ENCODE data around the gene NFATC2IP. TPM values are rescaled to one million over a fixed set of nuclear protein-coding genes. Genes with fewer than 3 reads are reported as not detected.

The NFATC2IP gene
- total and polyA plus RNA-seq, 9 of the 15 experiments (the other 6 are each of a cell fraction or from before 2014, with no cell fraction given): 15.6 to 106 (median 46.9) TPM

GRCh38 chr16:29007730-29008593 lies 57.2 kb downstream of the NFATC2IP start (continued):
- TF ChIP-seq REST (IDR thresholded peaks at IDR 0.05; ENCODE audit: borderline replicate concordance) (no peak), REST (CRISPR knock-in tag; IDR thresholded peaks at IDR 0.05; ENCODE audit: low read depth) (no peak), CSDE1 (IDR thresholded peaks at IDR 0.05) (no peak), YY1 (IDR thresholded peaks at IDR 0.05; ENCODE audit: borderline replicate concordance in 1 of 3, control insufficient read depth in 1 of 3, extremely low read depth in 1 of 3, insufficient read depth in 3 of 3, insufficient read length in 1 of 3, insufficient replicate concordance in 2 of 3, low read depth in 1 of 3, low read length in 2 of 3) (no peak), MAFF (IDR thresholded peaks at IDR 0.05; ENCODE audit: low read length) (no peak), NR2F6 (CRISPR knock-in tag; IDR thresholded peaks at IDR 0.05) (no peak), U2AF1 (optimal IDR thresholded peaks at IDR 0.05; ENCODE audit: low read depth, low read length) (no peak), SIN3A (IDR thresholded peaks at IDR 0.05; ENCODE audit: borderline replicate concordance in 2 of 2, control insufficient read depth in 1 of 2, low read depth in 2 of 2, low read length in 2 of 2) (no peak), ZNF263 (CRISPR knock-in tag; IDR thresholded peaks at IDR 0.05; ENCODE audit: borderline replicate concordance) (peak; percentile 82), ZKSCAN1 (IDR thresholded peaks at IDR 0.05; ENCODE audit: low read depth, low read length) (no peak), ZBED1 (IDR thresholded peaks at IDR 0.05) (no peak), MLLT1 (IDR thresholded peaks at IDR 0.05) (no peak), EP400 (IDR thresholded peaks at IDR 0.05) (no peak)

Measured in K562 (cell line).